A549 (cell line): Measurements from ENCODE around the gene NUAK1.

Experiments used
- EP300 ChIP-seq, 2 experiments: fragments of >200 bp; sonication (Bioruptor Twin); formaldehyde crosslinking; IDR thresholded peaks; 2 replicates in 1 of 2; 3 replicates in 1 of 2; pipeline ENCODE4 v1.6.1; 2016 to 2017
- POLR2A ChIP-seq: IDR thresholded peaks from 2 replicates; pipeline ENCODE4 v1.6.1; 2012; ENCODE audit warnings: mild to moderate bottlenecking, low read length
- TF ChIP-seq, protein P1 (sequence below): fragments of >200 bp; sonication (Bioruptor Twin); formaldehyde crosslinking; IDR thresholded peaks from 3 replicates; pipeline ENCODE4 v1.5.1; 2016

- TF ChIP-seq POLR2A (no peak), EP300 (IDR thresholded peaks at IDR 0.05) (no peak)
- TF ChIP-seq, protein P1, sequence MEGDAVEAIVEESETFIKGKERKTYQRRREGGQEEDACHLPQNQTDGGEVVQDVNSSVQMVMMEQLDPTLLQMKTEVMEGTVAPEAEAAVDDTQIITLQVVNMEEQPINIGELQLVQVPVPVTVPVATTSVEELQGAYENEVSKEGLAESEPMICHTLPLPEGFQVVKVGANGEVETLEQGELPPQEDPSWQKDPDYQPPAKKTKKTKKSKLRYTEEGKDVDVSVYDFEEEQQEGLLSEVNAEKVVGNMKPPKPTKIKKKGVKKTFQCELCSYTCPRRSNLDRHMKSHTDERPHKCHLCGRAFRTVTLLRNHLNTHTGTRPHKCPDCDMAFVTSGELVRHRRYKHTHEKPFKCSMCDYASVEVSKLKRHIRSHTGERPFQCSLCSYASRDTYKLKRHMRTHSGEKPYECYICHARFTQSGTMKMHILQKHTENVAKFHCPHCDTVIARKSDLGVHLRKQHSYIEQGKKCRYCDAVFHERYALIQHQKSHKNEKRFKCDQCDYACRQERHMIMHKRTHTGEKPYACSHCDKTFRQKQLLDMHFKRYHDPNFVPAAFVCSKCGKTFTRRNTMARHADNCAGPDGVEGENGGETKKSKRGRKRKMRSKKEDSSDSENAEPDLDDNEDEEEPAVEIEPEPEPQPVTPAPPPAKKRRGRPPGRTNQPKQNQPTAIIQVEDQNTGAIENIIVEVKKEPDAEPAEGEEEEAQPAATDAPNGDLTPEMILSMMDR: no peak
Observed at GRCh38 chr12:106127338-106128126, 11.2 kb downstream of the NUAK1 start.
